Measurements from ENCODE around the gene ADAMTS20.

GRCh38 chr12:43579206-43579605 lies 27.2 kb upstream of the ADAMTS20 start:
- TF ChIP-seq POLR2A (IDR thresholded peaks at IDR 0.05): no peak
- no peak for TF ChIP-seq CTCF (IDR thresholded peaks at IDR 0.05)

Measured in esophagus squamous epithelium (tissue), 4 donors.